Mammary epithelial cell (primary cell): Measurements from ENCODE around the gene SLC5A2.
A peak's percentile ranks its signal among the peaks of the same experiment; 100 is the strongest.

Experiments
- CTCF ChIP-seq, 2 donors: IDR thresholded peaks in 1 of 2; conservative IDR thresholded peaks in 1 of 2; 2 replicates each; pipeline ENCODE4 v1.5.1; 2011 to 2012; ENCODE audit warnings: inconsistent platforms in 2 of 2, low read length in 2 of 2, mild to moderate bottlenecking in 2 of 2, control low read depth in 1 of 2, low read depth in 1 of 2; ENCODE audit not compliant: insufficient read depth in 1 of 2; ENCODE audit errors: extremely low read depth in 1 of 2
- EZH2 ChIP-seq: IDR thresholded peaks from 2 replicates; pipeline ENCODE4 v1.6.1; 2012; ENCODE audit warnings: low read length, inconsistent platforms, borderline replicate concordance

GRCh38 chr16:31460582-31461002, 22.3 kb upstream of the SLC5A2 start:
- TF ChIP-seq CTCF (conservative IDR thresholded peaks at IDR 0.05 in 1 of 2, IDR thresholded peaks at IDR 0.05 in 1 of 2; ENCODE audit: extremely low read depth in 1 of 2, insufficient read depth in 1 of 2, low read depth in 1 of 2, low read length in 2 of 2) (peak; percentile 69 to 81), EZH2 (no peak)
